Peyer's patch (tissue), 4 donors: ENCODE data around the gene GSTM4.
"Not testable (repeated sequence)": the region's sequence is repeated elsewhere in the genome, so short reads cannot be mapped to it uniquely, and the experiment has no call there.

Experiments
- POLR2A ChIP-seq, 2 donors: fragments of 450-650 bp; IDR thresholded peaks; one replicate each; pipeline ENCODE4 v1.5.1; 2017; ENCODE audit warnings: antibody characterized with exemption in 2 of 2, mild to moderate bottlenecking in 2 of 2, moderate library complexity in 2 of 2
- TF ChIP-seq, protein P1 (sequence below), 6 experiments: fragments of 450-650 bp in 4 of 6; fragments of 200-600 bp in 2 of 6; sonication (generic) in 1 of 6; IDR thresholded peaks; one replicate each; pipeline ENCODE4 v1.5.1; 2017 to 2019; ENCODE audit warnings: antibody characterized with exemption in 6 of 6, mild to moderate bottlenecking in 3 of 6, moderate library complexity in 1 of 6

GRCh38 chr1:109702940-109703339, 47.0 kb downstream of the GSTM4 start:
- TF ChIP-seq, protein P1, sequence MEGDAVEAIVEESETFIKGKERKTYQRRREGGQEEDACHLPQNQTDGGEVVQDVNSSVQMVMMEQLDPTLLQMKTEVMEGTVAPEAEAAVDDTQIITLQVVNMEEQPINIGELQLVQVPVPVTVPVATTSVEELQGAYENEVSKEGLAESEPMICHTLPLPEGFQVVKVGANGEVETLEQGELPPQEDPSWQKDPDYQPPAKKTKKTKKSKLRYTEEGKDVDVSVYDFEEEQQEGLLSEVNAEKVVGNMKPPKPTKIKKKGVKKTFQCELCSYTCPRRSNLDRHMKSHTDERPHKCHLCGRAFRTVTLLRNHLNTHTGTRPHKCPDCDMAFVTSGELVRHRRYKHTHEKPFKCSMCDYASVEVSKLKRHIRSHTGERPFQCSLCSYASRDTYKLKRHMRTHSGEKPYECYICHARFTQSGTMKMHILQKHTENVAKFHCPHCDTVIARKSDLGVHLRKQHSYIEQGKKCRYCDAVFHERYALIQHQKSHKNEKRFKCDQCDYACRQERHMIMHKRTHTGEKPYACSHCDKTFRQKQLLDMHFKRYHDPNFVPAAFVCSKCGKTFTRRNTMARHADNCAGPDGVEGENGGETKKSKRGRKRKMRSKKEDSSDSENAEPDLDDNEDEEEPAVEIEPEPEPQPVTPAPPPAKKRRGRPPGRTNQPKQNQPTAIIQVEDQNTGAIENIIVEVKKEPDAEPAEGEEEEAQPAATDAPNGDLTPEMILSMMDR (IDR thresholded peaks at IDR 0.05): not testable (repeated sequence)
- not testable (repeated sequence) for TF ChIP-seq POLR2A (IDR thresholded peaks at IDR 0.05)
